PC-3 (cell line): ENCODE data around the gene TARM1. TPM values are rescaled to one million over a fixed set of nuclear protein-coding genes. Genes with fewer than 3 reads are reported as not detected.
"Not testable (repeated sequence)": the region's sequence is repeated elsewhere in the genome, so short reads cannot be mapped to it uniquely, and the experiment has no call there.

ENCODE experiments used
- ATAC-seq: fragments of 200-7000 bp; cut with Tn5 transposase; 2 replicates; pipeline ENCODE4 v1.9.1; 2020; ENCODE audit warnings: mild to moderate bottlenecking, moderate library complexity
- BruUV-seq: library from RNA; stranded (reverse); fragments of 400-500 nt; replicated peaks from 2 replicates; lab custom pipeline; 2021; lab: Mats Ljungman, UMichigan
- CTCF ChIA-PET: fragments of 300-600 bp; sonication (Branson Sonifier 250); formaldehyde crosslinking; loops from one replicate; lab custom pipeline; 2022; ENCODE audit warnings: antibody characterized with exemption; lab: Charles Lee
- POLR2A ChIA-PET: fragments of 300-600 bp; sonication (Branson Sonifier 250); formaldehyde crosslinking; loops from one replicate; lab custom pipeline; 2022; ENCODE audit warnings: antibody characterized with exemption; ENCODE audit not compliant: unreplicated experiment; lab: Charles Lee
- DNase-seq: peaks from one replicate; pipeline ENCODE4 v3.0.0-alpha.2; 2015
- H2AFZ ChIP-seq: fragments of 300-600 bp; sonication (generic); 2 replicates; pipeline ENCODE4 v1.6.0; 2016; ENCODE audit warnings: antibody characterized with exemption, low read length
- H3F3A ChIP-seq: fragments of 300-600 bp; sonication (generic); one replicate; pipeline ENCODE4 v1.6.0; 2017; ENCODE audit warnings: antibody characterized with exemption, low read length, control low read depth, mild to moderate bottlenecking; ENCODE audit not compliant: unreplicated experiment
- H3K27ac ChIP-seq: fragments of 300-600 bp; sonication (generic); 2 replicates; pipeline ENCODE4 v1.5.1; 2016; ENCODE audit warnings: mild to moderate bottlenecking, low read length
- H3K27me3 ChIP-seq: fragments of 300-600 bp; sonication (generic); 2 replicates; pipeline ENCODE4 v1.6.1; 2016; ENCODE audit warnings: low read length, mixed read lengths
- H3K36me3 ChIP-seq: fragments of 300-600 bp; sonication (generic); 2 replicates; pipeline ENCODE4 v1.6.1; 2016; ENCODE audit warnings: low read depth, mixed run types, low read length, mixed read lengths
- H3K4me1 ChIP-seq: fragments of 300-600 bp; sonication (generic); 2 replicates; pipeline ENCODE4 v1.5.1; 2016; ENCODE audit warnings: low read length; ENCODE audit not compliant: insufficient read depth
- H3K4me2 ChIP-seq: fragments of 300-600 bp; sonication (generic); 2 replicates; pipeline ENCODE4 v1.6.0; 2016; ENCODE audit warnings: low read length
- H3K4me3 ChIP-seq: fragments of 300-600 bp; sonication (generic); 2 replicates; pipeline ENCODE4 v1.5.1; 2016; ENCODE audit warnings: mild to moderate bottlenecking, low read length, mixed read lengths
- H3K79me2 ChIP-seq: fragments of 300-600 bp; sonication (generic); 2 replicates; pipeline ENCODE4 v1.6.1; 2017; ENCODE audit warnings: low read length, mixed read lengths
- H3K9ac ChIP-seq: fragments of 300-600 bp; sonication (generic); 2 replicates; pipeline ENCODE4 v1.6.0; 2016; ENCODE audit warnings: mild to moderate bottlenecking, low read length
- H3K9me2 ChIP-seq: fragments of 300-600 bp; sonication (generic); replicated peaks from 2 replicates; pipeline ENCODE4 v1.6.1; 2016; ENCODE audit warnings: mixed run types, low read length, mixed read lengths
- H3K9me3 ChIP-seq: fragments of 300-600 bp; sonication (generic); 2 replicates; pipeline ENCODE4 v1.6.1; 2016; ENCODE audit warnings: low read length, mixed read lengths
- H4K20me1 ChIP-seq: fragments of 300-600 bp; sonication (generic); 2 replicates; pipeline ENCODE4 v1.6.1; 2016; ENCODE audit warnings: low read length, mixed read lengths
- EZH2 ChIP-seq: fragments of 300-600 bp; sonication (generic); IDR thresholded peaks from one replicate; pipeline ENCODE4 v1.6.1; 2017; ENCODE audit warnings: antibody characterized with exemption, mild to moderate bottlenecking, low read length; ENCODE audit not compliant: unreplicated experiment
- EZH2phosphoT487 ChIP-seq: fragments of 300-600 bp; sonication (generic); IDR thresholded peaks from 2 replicates; pipeline ENCODE4 v1.6.1; 2018; ENCODE audit warnings: mild to moderate bottlenecking, antibody characterized with exemption, low read length, borderline replicate concordance
- intact Hi-C: fragments of 100-400 bp; cut with micrococcal nuclease; formaldehyde crosslinking; loops from 2 replicates; pipeline ENCODE4 v1.9.0; 2023
- total RNA-seq: library from RNA; depleted of rRNA; stranded (reverse); fragments of >200 nt; gene quantifications from 2 replicates; pipeline ENCODE4 v1.2.3, GENCODE V29; 2014
- TF ChIP-seq, protein P1 (sequence below): fragments of 300-600 bp; sonication (generic); conservative IDR thresholded peaks from 2 replicates; pipeline ENCODE4 v1.5.1; 2017; ENCODE audit warnings: antibody characterized with exemption, low read depth, mild to moderate bottlenecking, low read length

TARM1 gene
- total RNA-seq, 1 experiment from 2014 or later: not detected

DNA sequence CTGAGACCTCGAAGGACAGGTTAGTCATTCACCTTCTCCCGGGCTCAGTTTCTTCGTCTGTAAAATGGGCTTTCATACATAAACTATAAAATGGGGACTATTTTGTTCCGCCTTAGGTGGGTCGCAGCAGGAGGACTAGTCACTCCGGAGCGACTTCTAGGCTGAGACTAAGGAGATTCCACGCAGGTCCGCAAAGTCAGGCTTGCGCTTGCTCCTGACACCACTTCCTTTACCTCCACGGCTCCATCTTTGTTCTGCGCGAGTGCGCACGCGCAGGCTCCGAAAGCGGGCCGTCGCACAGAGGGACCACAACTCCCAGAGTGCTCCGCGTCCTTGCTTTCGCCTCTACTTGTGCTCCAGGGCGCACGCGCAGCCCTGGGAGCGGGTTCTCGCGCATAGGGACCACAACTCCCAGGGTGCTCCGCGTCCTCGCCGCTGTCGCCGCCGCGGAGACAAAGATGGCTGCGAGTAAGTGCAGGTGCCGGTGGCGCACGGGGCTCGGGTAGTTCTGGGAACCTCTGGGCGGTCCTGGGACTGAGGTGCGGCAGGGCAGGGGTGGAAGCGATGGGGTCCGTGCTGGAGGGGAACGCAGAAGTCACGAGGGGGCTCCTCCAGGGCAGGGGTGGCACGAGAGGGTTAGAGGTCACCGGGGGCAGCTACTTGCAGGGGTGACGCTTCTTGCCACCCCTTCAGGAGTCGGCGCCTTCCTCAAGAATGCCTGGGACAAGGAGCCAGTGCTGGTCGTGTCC, 21.4 kb upstream of the TARM1 start, which contains the start of gene NDUFA3:
TSS of gene NDUFA3 (plus strand) at position 435 of the 749 bp plus-strand sequence. CDS start at position 459, 24 bp downstream.
- intact Hi-C loops: loop anchor here (1.0 kb wide), 1 partner anchor 13 kb away; the partner anchor contains the start of genes PRPF31 and TFPT

GRCh38 chr19:54100561-54100960, 19.4 kb upstream of the TARM1 start, which contains the start of gene OSCAR:
TSS of gene OSCAR (minus strand) at chr19:54100803. CDS start at chr19:54100792, 11 bp downstream.
- CTCF ChIA-PET: no interaction called here
- Histone ChIP-seq H3K9me3 (no peaks in the 10 kb centered on the region), H2AFZ (no peak within 1 kb of the TSS), H4K20me1 (no peaks in the 10 kb centered on the region), H3K27me3 (no peaks in the 10 kb centered on the region), H3K4me2 (no peak within 1 kb of the TSS), H3K4me1 (peaks cover 10% of the 10 kb centered on the region), H3K36me3 (peaks cover under 1% of the 10 kb centered on the region; the same call in 1 of the 2 replicates), H3K79me2 (peaks cover 28% of the 10 kb centered on the region), H3F3A (no peaks in the 10 kb centered on the region), H3K4me3 (no peak within 1 kb of the TSS), H3K9ac (no peak within 1 kb of the TSS), H3K27ac (no peak within 1 kb of the TSS), H3K9me2 (no peaks in the 10 kb centered on the region)
- TF ChIP-seq, protein P1, sequence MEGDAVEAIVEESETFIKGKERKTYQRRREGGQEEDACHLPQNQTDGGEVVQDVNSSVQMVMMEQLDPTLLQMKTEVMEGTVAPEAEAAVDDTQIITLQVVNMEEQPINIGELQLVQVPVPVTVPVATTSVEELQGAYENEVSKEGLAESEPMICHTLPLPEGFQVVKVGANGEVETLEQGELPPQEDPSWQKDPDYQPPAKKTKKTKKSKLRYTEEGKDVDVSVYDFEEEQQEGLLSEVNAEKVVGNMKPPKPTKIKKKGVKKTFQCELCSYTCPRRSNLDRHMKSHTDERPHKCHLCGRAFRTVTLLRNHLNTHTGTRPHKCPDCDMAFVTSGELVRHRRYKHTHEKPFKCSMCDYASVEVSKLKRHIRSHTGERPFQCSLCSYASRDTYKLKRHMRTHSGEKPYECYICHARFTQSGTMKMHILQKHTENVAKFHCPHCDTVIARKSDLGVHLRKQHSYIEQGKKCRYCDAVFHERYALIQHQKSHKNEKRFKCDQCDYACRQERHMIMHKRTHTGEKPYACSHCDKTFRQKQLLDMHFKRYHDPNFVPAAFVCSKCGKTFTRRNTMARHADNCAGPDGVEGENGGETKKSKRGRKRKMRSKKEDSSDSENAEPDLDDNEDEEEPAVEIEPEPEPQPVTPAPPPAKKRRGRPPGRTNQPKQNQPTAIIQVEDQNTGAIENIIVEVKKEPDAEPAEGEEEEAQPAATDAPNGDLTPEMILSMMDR: no peak
- no peak for TF ChIP-seq EZH2phosphoT487
- no peak for TF ChIP-seq EZH2
- no peak for DNase-seq
- BruUV-seq: no TSS peak
- no peak for ATAC-seq
- POLR2A ChIA-PET: no interaction called here
- intact Hi-C loops: no loop called here

More for the DNA sequence above, 21.4 kb upstream of the TARM1 start, which contains the start of gene NDUFA3:
- no peaks in the 10 kb centered on the region for H3K27me3 ChIP-seq
- CTCF ChIA-PET: no interaction called here
- peak within 1 kb of the TSS; percentile 84 for H3K4me2 ChIP-seq
- DNase-seq (peak; percentile 100), ATAC-seq (peak; percentile 98)
- no peak within 1 kb of the TSS for H3K27ac ChIP-seq
- peaks cover 15% of the 10 kb centered on the region; the same call in 1 of the 2 replicates for H3K36me3 ChIP-seq
- H3K9ac ChIP-seq: peak within 1 kb of the TSS; percentile 72
- H3K9me3 ChIP-seq: no peaks in the 10 kb centered on the region
- H3K4me1 ChIP-seq: peaks cover 4% of the 10 kb centered on the region; the same call in 1 of the 2 replicates
- no peaks in the 10 kb centered on the region for H4K20me1 ChIP-seq
- no peaks in the 10 kb centered on the region for H3K9me2 ChIP-seq
- TF ChIP-seq EZH2phosphoT487 (no peak), EZH2 (no peak)
- TF ChIP-seq, protein P1: no peak
- H3K79me2 ChIP-seq: peaks cover 33% of the 10 kb centered on the region
- H3F3A ChIP-seq: no peaks in the 10 kb centered on the region
- BruUV-seq: no TSS peak
- H2AFZ ChIP-seq: peak within 1 kb of the TSS; percentile 97
- POLR2A ChIA-PET: interaction anchor here (0.6 kb wide), 1 partner anchor 78 kb away, joined by 4 read pairs; no protein-coding TSS in a partner anchor
- peak within 1 kb of the TSS; percentile 83 for H3K4me3 ChIP-seq

DNA sequence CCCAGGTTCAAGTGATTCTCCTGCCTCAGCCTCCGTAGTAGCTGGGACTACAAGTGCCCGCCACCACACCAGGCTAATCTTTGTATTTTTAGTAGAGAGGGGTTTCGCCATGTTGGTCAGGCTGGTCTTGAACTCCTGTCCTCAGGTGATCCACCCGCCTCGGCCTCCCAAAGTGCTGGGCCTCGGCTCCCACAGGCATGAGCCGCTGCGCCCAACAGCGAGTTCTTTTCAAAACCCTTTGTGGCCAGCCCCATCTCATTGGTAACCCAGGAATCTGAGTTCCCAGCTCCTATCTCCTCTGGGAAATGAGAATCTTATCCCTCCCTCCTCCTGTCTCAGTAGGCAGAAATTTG, 18.7 kb upstream of the TARM1 start:
- H2AFZ ChIP-seq, H3K4me3 ChIP-seq, BruUV-seq, ATAC-seq, H3K9me3 ChIP-seq, H4K20me1 ChIP-seq, H3K9ac ChIP-seq, POLR2A ChIA-PET, H3K27me3 ChIP-seq, H3F3A ChIP-seq, DNase-seq, H3K36me3 ChIP-seq, H3K27ac ChIP-seq, H3K9me2 ChIP-seq, CTCF ChIA-PET, H3K4me2 ChIP-seq: not testable (repeated sequence)
- intact Hi-C loops: loop anchor here (10.0 kb wide), 2 partner anchors 255 to 295 kb away; no protein-coding TSS in a partner anchor
- Histone ChIP-seq H3K79me2 (peaks cover 22% of the 10 kb centered on the region), H3K4me1 (peaks cover 12% of the 10 kb centered on the region)
